GM23338 (cell line): ENCODE results near the gene PTTG1IP. TPM values are rescaled to one million over a fixed set of nuclear protein-coding genes. Genes with fewer than 3 reads are reported as not detected.

Source experiments
- ATAC-seq: fragments of 200-7000 bp; cut with Tn5 transposase; 3 replicates; pipeline ENCODE4 v1.9.1; 2020
- DNase-seq: peaks from one replicate; pipeline ENCODE4 v3.0.0-alpha.2; 2015; ENCODE audit warnings: low spot score
- H2AFZ ChIP-seq: fragments of 200-600 bp; sonication (generic); 2 replicates; pipeline ENCODE4 v1.8.0; 2016; ENCODE audit warnings: antibody characterized with exemption, mild to moderate bottlenecking, moderate library complexity
- H3F3A ChIP-seq: fragments of 200-600 bp; sonication (generic); replicated peaks from 2 replicates; pipeline ENCODE4 v1.8.0; 2017; ENCODE audit warnings: antibody characterized with exemption, mixed run types, low read depth
- H3K27ac ChIP-seq: fragments of 200-600 bp; sonication (generic); 2 replicates; pipeline ENCODE4 v1.6.1; 2016; ENCODE audit warnings: low read depth
- H3K27me3 ChIP-seq: fragments of 200-600 bp; sonication (generic); 2 replicates; pipeline ENCODE4 v1.8.0; 2016; ENCODE audit warnings: mild to moderate bottlenecking, mixed run types, moderate library complexity; ENCODE audit not compliant: insufficient read depth
- H3K36me3 ChIP-seq: fragments of 200-600 bp; sonication (generic); 2 replicates; pipeline ENCODE4 v1.8.0; 2016; ENCODE audit warnings: mild to moderate bottlenecking; ENCODE audit not compliant: insufficient read depth
- H3K4me1 ChIP-seq: fragments of 200-600 bp; sonication (generic); 2 replicates; pipeline ENCODE4 v1.8.0; 2016; ENCODE audit warnings: mild to moderate bottlenecking, moderate library complexity; ENCODE audit not compliant: insufficient read depth
- H3K4me2 ChIP-seq: fragments of 200-600 bp; sonication (generic); 2 replicates; pipeline ENCODE4 v1.7.1; 2017; ENCODE audit warnings: mixed run types
- H3K4me3 ChIP-seq: fragments of 200-600 bp; sonication (generic); 2 replicates; pipeline ENCODE4 v1.6.1; 2016; ENCODE audit warnings: mixed run types
- H3K79me2 ChIP-seq: fragments of 200-600 bp; sonication (generic); replicated peaks from 2 replicates; pipeline ENCODE4 v1.8.0; 2017; ENCODE audit warnings: mild to moderate bottlenecking; ENCODE audit not compliant: insufficient read depth
- H3K9me2 ChIP-seq: fragments of 200-600 bp; sonication (generic); 2 replicates; pipeline ENCODE4 v1.8.0; 2017; ENCODE audit not compliant: insufficient read depth
- H4K20me1 ChIP-seq: fragments of 200-600 bp; sonication (generic); replicated peaks from 2 replicates; pipeline ENCODE4 v1.8.0; 2017; ENCODE audit warnings: mild to moderate bottlenecking; ENCODE audit not compliant: insufficient read depth
- H3K27ac Mint-ChIP-seq: 2 replicates; pipeline ENCODE4 v1.8.0; 2020; ENCODE audit warnings: inconsistent platforms, mild to moderate bottlenecking, moderate library complexity, mixed read lengths
- H3K27me3 Mint-ChIP-seq: 3 replicates; pipeline ENCODE4 v1.8.0; 2022; ENCODE audit warnings: low read depth, mild to moderate bottlenecking, moderate library complexity, mixed read lengths, inconsistent platforms; ENCODE audit not compliant: insufficient read depth, poor library complexity
- H3K36me3 Mint-ChIP-seq: 3 replicates; pipeline ENCODE4 v1.8.0; 2021; ENCODE audit warnings: low read depth, mild to moderate bottlenecking, inconsistent platforms, moderate library complexity, mixed read lengths
- H3K4me1 Mint-ChIP-seq: 3 replicates; pipeline ENCODE4 v1.8.0; 2020; ENCODE audit warnings: mild to moderate bottlenecking, inconsistent platforms, mixed read lengths
- H3K4me3 Mint-ChIP-seq: 3 replicates; pipeline ENCODE4 v1.8.0; 2021; ENCODE audit warnings: moderate library complexity, mild to moderate bottlenecking, inconsistent platforms, mixed read lengths
- H3K9me3 Mint-ChIP-seq: 3 replicates; pipeline ENCODE4 v1.8.0; 2020; ENCODE audit warnings: moderate library complexity, mild to moderate bottlenecking, inconsistent platforms, mixed read lengths
- CREB1 ChIP-seq: fragments of 250-450 bp; sonication (Bioruptor Pico); IDR thresholded peaks from 2 replicates; pipeline ENCODE4 v1.5.0; 2020; ENCODE audit warnings: low read depth, mild to moderate bottlenecking, moderate library complexity
- EZH2 ChIP-seq: fragments of 200-600 bp; sonication (generic); IDR thresholded peaks from one replicate; pipeline ENCODE4 v1.8.0; 2017; ENCODE audit warnings: antibody characterized with exemption, mild to moderate bottlenecking, low read depth; ENCODE audit not compliant: unreplicated experiment
- EZH2phosphoT487 ChIP-seq: fragments of 200-600 bp; sonication (generic); IDR thresholded peaks from one replicate; pipeline ENCODE4 v1.8.1; 2018; ENCODE audit warnings: antibody characterized with exemption; ENCODE audit not compliant: unreplicated experiment
- JUNB ChIP-seq: IDR thresholded peaks from one replicate; pipeline ENCODE4 v1.6.1; 2016; ENCODE audit warnings: antibody characterized with exemption; ENCODE audit not compliant: unreplicated experiment
- NANOG ChIP-seq: IDR thresholded peaks from 2 replicates; pipeline ENCODE4 v1.6.1; 2016; ENCODE audit warnings: antibody characterized with exemption, borderline replicate concordance
- POLR2AphosphoS5 ChIP-seq: IDR thresholded peaks from 2 replicates; pipeline ENCODE4 v1.6.1; 2016; ENCODE audit warnings: antibody characterized with exemption, low read depth
- STAT1 ChIP-seq: IDR thresholded peaks from one replicate; pipeline ENCODE4 v1.6.1; 2016; ENCODE audit warnings: antibody characterized with exemption; ENCODE audit not compliant: unreplicated experiment
- ZNF114 ChIP-seq: fragments of 250-450 bp; sonication (Bioruptor Pico); IDR thresholded peaks from 2 replicates; pipeline ENCODE4 v1.5.0; 2020; ENCODE audit warnings: mild to moderate bottlenecking, moderate library complexity
- polyA plus RNA-seq: library from polyadenylated mRNA; unstranded; fragments of >200 nt; fragmentation: Nextera tagmentation; extraction: Ambion mirVana; gene quantifications from 2 replicates; pipeline ENCODE4 v1.2.1, GENCODE V29; 2016
- total RNA-seq: library from RNA; depleted of rRNA; stranded (reverse); fragments of >200 nt; shearing (Covaris generic); gene quantifications from 2 replicates; pipeline ENCODE4 v1.2.3, GENCODE V29; 2014
- TF ChIP-seq, protein P1 (sequence below): fragments of 250-450 bp; sonication (Bioruptor Pico); IDR thresholded peaks from 2 replicates; pipeline ENCODE4 v1.5.0; 2020; ENCODE audit warnings: mild to moderate bottlenecking, moderate library complexity
- TF ChIP-seq, protein P2 (sequence below): IDR thresholded peaks from 2 replicates; pipeline ENCODE4 v1.6.1; 2016; ENCODE audit warnings: antibody characterized with exemption
- TF ChIP-seq, protein P3 (sequence below): IDR thresholded peaks from one replicate; pipeline ENCODE4 v1.6.1; 2018; ENCODE audit warnings: antibody characterized with exemption; ENCODE audit not compliant: unreplicated experiment
- TF ChIP-seq, protein P4 (sequence below), 2 experiments: fragments of 200-600 bp in 1 of 2; sonication (generic) in 1 of 2; conservative IDR thresholded peaks; 2 replicates each; pipeline versions ENCODE4 v1.5.1 to v1.6.1; 2016 to 2017; ENCODE audit warnings: antibody characterized with exemption in 2 of 2, low read depth in 2 of 2, mild to moderate bottlenecking in 2 of 2, moderate library complexity in 1 of 2

PTTG1IP gene
- total and polyA plus RNA-seq, 2 experiments from 2014 or later: 99.9 to 172 TPM

DNA sequence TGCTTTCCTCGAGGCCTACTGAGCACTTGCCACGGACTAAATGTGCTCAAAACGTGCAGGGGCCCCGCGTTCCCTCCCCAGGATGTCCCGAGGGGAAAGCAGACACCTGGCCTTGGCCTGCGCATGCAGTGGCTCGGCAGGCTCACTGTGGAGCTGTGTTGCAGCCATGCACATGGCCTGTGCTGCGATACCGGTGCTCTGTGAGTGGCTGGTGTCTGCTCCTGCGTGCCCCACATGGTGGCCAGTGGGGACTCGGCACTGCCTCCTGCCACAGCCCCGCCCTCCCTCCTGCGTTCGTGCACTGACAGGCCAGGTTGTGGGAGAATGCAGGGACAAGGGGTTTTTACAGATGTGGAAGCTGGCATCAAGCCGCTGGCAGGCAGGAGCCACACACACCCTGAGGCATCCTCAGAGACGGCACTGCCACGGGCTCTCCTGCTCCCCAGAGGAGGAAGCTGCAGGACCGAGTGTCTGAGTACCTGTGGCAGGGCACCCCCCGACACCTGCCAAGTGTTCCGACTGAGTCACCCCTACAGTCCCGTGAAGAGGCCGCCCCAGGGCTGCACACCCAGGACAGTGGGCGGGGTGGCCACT is 16.9 kb upstream of the PTTG1IP start:
- Histone ChIP-seq H2AFZ (no peak overlapping the region), H3K79me2 (no peaks in the 10 kb centered on the region), H3F3A (no peaks in the 10 kb centered on the region), H3K4me2 (no peak overlapping the region), H3K36me3 (no peaks in the 10 kb centered on the region), H4K20me1 (no peaks in the 10 kb centered on the region), H3K4me3 (no peak overlapping the region), H3K9me2 (no peaks in the 10 kb centered on the region), H3K4me1 (no peaks in the 10 kb centered on the region), H3K27ac (no peak overlapping the region), H3K27me3 (no peaks in the 10 kb centered on the region)
- H3K27me3 Mint-ChIP-seq: peaks cover 5% of the 10 kb centered on the region
- ATAC-seq (no peak), DNase-seq (no peak)
- peaks cover 2% of the 10 kb centered on the region; the same call in 2 of the 3 replicates for H3K4me1 Mint-ChIP-seq
- no peaks in the 10 kb centered on the region for H3K9me3 Mint-ChIP-seq
- TF ChIP-seq JUNB (no peak), EZH2phosphoT487 (no peak), EZH2 (no peak), STAT1 (no peak), POLR2AphosphoS5 (no peak), NANOG (no peak), CREB1 (CRISPR knock-in tag) (no peak), ZNF114 (CRISPR knock-in tag) (no peak)
- TF ChIP-seq, protein P1, sequence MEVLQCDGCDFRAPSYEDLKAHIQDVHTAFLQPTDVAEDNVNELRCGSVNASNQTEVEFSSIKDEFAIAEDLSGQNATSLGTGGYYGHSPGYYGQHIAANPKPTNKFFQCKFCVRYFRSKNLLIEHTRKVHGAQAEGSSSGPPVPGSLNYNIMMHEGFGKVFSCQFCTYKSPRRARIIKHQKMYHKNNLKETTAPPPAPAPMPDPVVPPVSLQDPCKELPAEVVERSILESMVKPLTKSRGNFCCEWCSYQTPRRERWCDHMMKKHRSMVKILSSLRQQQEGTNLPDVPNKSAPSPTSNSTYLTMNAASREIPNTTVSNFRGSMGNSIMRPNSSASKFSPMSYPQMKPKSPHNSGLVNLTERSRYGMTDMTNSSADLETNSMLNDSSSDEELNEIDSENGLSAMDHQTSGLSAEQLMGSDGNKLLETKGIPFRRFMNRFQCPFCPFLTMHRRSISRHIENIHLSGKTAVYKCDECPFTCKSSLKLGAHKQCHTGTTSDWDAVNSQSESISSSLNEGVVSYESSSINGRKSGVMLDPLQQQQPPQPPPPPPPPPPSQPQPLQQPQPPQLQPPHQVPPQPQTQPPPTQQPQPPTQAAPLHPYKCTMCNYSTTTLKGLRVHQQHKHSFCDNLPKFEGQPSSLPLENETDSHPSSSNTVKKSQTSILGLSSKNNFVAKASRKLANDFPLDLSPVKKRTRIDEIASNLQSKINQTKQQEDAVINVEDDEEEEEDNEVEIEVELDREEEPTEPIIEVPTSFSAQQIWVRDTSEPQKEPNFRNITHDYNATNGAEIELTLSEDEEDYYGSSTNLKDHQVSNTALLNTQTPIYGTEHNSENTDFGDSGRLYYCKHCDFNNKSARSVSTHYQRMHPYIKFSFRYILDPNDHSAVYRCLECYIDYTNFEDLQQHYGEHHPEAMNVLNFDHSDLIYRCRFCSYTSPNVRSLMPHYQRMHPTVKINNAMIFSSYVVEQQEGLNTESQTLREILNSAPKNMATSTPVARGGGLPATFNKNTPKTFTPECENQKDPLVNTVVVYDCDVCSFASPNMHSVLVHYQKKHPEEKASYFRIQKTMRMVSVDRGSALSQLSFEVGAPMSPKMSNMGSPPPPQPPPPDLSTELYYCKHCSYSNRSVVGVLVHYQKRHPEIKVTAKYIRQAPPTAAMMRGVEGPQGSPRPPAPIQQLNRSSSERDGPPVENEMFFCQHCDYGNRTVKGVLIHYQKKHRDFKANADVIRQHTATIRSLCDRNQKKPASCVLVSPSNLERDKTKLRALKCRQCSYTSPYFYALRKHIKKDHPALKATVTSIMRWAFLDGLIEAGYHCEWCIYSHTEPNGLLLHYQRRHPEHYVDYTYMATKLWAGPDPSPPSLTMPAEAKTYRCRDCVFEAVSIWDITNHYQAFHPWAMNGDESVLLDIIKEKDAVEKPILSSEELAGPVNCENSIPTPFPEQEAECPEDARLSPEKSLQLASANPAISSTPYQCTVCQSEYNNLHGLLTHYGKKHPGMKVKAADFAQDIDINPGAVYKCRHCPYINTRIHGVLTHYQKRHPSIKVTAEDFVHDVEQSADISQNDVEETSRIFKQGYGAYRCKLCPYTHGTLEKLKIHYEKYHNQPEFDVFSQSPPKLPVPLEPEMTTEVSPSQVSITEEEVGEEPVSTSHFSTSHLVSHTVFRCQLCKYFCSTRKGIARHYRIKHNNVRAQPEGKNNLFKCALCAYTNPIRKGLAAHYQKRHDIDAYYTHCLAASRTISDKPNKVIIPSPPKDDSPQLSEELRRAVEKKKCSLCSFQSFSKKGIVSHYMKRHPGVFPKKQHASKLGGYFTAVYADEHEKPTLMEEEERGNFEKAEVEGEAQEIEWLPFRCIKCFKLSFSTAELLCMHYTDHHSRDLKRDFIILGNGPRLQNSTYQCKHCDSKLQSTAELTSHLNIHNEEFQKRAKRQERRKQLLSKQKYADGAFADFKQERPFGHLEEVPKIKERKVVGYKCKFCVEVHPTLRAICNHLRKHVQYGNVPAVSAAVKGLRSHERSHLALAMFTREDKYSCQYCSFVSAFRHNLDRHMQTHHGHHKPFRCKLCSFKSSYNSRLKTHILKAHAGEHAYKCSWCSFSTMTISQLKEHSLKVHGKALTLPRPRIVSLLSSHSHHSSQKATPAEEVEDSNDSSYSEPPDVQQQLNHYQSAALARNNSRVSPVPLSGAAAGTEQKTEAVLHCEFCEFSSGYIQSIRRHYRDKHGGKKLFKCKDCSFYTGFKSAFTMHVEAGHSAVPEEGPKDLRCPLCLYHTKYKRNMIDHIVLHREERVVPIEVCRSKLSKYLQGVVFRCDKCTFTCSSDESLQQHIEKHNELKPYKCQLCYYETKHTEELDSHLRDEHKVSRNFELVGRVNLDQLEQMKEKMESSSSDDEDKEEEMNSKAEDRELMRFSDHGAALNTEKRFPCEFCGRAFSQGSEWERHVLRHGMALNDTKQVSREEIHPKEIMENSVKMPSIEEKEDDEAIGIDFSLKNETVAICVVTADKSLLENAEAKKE (CRISPR knock-in tag): no peak
- TF ChIP-seq, protein P2, sequence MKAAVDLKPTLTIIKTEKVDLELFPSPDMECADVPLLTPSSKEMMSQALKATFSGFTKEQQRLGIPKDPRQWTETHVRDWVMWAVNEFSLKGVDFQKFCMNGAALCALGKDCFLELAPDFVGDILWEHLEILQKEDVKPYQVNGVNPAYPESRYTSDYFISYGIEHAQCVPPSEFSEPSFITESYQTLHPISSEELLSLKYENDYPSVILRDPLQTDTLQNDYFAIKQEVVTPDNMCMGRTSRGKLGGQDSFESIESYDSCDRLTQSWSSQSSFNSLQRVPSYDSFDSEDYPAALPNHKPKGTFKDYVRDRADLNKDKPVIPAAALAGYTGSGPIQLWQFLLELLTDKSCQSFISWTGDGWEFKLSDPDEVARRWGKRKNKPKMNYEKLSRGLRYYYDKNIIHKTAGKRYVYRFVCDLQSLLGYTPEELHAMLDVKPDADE: no peak
- TF ChIP-seq, protein P3, sequence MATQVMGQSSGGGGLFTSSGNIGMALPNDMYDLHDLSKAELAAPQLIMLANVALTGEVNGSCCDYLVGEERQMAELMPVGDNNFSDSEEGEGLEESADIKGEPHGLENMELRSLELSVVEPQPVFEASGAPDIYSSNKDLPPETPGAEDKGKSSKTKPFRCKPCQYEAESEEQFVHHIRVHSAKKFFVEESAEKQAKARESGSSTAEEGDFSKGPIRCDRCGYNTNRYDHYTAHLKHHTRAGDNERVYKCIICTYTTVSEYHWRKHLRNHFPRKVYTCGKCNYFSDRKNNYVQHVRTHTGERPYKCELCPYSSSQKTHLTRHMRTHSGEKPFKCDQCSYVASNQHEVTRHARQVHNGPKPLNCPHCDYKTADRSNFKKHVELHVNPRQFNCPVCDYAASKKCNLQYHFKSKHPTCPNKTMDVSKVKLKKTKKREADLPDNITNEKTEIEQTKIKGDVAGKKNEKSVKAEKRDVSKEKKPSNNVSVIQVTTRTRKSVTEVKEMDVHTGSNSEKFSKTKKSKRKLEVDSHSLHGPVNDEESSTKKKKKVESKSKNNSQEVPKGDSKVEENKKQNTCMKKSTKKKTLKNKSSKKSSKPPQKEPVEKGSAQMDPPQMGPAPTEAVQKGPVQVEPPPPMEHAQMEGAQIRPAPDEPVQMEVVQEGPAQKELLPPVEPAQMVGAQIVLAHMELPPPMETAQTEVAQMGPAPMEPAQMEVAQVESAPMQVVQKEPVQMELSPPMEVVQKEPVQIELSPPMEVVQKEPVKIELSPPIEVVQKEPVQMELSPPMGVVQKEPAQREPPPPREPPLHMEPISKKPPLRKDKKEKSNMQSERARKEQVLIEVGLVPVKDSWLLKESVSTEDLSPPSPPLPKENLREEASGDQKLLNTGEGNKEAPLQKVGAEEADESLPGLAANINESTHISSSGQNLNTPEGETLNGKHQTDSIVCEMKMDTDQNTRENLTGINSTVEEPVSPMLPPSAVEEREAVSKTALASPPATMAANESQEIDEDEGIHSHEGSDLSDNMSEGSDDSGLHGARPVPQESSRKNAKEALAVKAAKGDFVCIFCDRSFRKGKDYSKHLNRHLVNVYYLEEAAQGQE: no peak
- TF ChIP-seq, protein P4, sequence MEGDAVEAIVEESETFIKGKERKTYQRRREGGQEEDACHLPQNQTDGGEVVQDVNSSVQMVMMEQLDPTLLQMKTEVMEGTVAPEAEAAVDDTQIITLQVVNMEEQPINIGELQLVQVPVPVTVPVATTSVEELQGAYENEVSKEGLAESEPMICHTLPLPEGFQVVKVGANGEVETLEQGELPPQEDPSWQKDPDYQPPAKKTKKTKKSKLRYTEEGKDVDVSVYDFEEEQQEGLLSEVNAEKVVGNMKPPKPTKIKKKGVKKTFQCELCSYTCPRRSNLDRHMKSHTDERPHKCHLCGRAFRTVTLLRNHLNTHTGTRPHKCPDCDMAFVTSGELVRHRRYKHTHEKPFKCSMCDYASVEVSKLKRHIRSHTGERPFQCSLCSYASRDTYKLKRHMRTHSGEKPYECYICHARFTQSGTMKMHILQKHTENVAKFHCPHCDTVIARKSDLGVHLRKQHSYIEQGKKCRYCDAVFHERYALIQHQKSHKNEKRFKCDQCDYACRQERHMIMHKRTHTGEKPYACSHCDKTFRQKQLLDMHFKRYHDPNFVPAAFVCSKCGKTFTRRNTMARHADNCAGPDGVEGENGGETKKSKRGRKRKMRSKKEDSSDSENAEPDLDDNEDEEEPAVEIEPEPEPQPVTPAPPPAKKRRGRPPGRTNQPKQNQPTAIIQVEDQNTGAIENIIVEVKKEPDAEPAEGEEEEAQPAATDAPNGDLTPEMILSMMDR (conservative IDR thresholded peaks at IDR 0.05; ENCODE audit: low read depth in 2 of 2): no peak
- H3K36me3 Mint-ChIP-seq: no peaks in the 10 kb centered on the region
- no peak overlapping the region for H3K4me3 Mint-ChIP-seq
- H3K27ac Mint-ChIP-seq: no peak overlapping the region
